ENCODE data around the gene FGF14.

The FGF14 gene

GRCh38 chr13:102237230-102237629 is 164.6 kb downstream of the FGF14 start:
- DNase-seq, result no peak

GRCh38 chr13:102236830-102237229 is 165.0 kb downstream of the FGF14 start:
- DNase-seq, result no peak

- DNase-seq, result no peak
Measured at GRCh38 chr13:102236341-102236740, 165.5 kb downstream of the FGF14 start.

- DNase-seq, result no peak
Measured at GRCh38 chr13:102235689-102236088, 166.2 kb downstream of the FGF14 start.

- DNase-seq, result no peak
Measured at GRCh38 chr13:102234618-102235017, 167.2 kb downstream of the FGF14 start.

- DNase-seq, result no peak
Measured at GRCh38 chr13:102233566-102234208, 168.2 kb downstream of the FGF14 start.

GRCh38 chr13:102231479-102231878 is 170.4 kb downstream of the FGF14 start:
- no peak for DNase-seq

- no peak for DNase-seq
Measured at GRCh38 chr13:102227741-102228140, 174.1 kb downstream of the FGF14 start.

GRCh38 chr13:102226591-102226990 is 175.3 kb downstream of the FGF14 start:
- DNase-seq, result no peak

- DNase-seq, result no peak
Measured at GRCh38 chr13:102225892-102226291, 176.0 kb downstream of the FGF14 start.

- no peak for DNase-seq
Measured at GRCh38 chr13:102220681-102221228, 181.1 kb downstream of the FGF14 start.

- DNase-seq, result no peak
Measured at GRCh38 chr13:102214956-102215355, 186.9 kb downstream of the FGF14 start.

- no peak for DNase-seq
Measured at GRCh38 chr13:102212729-102213128, 189.1 kb downstream of the FGF14 start.

GRCh38 chr13:102208347-102208746 is 193.5 kb downstream of the FGF14 start:
- no peak for DNase-seq

- no peak for DNase-seq
Measured at GRCh38 chr13:102207680-102208342, 194.0 kb downstream of the FGF14 start.

GRCh38 chr13:102203718-102204117 is 198.1 kb downstream of the FGF14 start:
- DNase-seq, result no peak

- no peak for DNase-seq
Measured at GRCh38 chr13:102198418-102199311, 203.2 kb downstream of the FGF14 start.

- no peak for DNase-seq
Measured at GRCh38 chr13:102197193-102197592, 204.7 kb downstream of the FGF14 start.

- no peak for DNase-seq
Measured at GRCh38 chr13:102195566-102196462, 206.0 kb downstream of the FGF14 start.

GRCh38 chr13:102192858-102193257 is 209.0 kb downstream of the FGF14 start:
- DNase-seq, result no peak

GRCh38 chr13:102191951-102192502 is 209.8 kb downstream of the FGF14 start:
- no peak for DNase-seq

- no peak for DNase-seq
Measured at GRCh38 chr13:102190930-102191329, 210.9 kb downstream of the FGF14 start.
